Ishikawa (cell line): ENCODE data around the gene RNF121.

Experiments used
- EP300 ChIP-seq: IDR thresholded peaks from 2 replicates; pipeline ENCODE4 v1.6.1; 2012; ENCODE audit warnings: borderline replicate concordance
- MAX ChIP-seq: IDR thresholded peaks from 2 replicates; pipeline ENCODE4 v1.6.1; 2012
- REST ChIP-seq: IDR thresholded peaks from 2 replicates; pipeline ENCODE4 v1.6.1; 2012; ENCODE audit warnings: low read depth, mild to moderate bottlenecking

DNA sequence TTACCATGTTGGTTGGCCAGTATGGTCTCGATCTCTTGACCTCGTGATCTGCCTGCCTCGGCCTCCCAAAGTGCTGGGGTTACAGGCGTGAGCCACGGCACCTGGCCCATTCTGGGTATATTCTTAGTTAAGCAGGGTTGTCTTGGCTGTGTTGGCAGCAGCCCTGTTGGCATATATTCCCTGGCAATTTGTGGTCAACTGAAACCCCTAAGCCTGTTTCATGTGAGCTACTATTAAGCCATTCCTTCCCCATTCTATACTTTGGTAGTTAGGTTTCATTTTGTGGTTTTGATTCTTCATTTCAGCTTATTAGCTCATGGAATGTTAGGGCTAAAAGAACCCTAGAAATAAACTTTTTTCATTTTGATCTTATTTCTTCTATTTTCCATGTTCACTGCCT is 47.7 kb downstream of the RNF121 start:
- TF ChIP-seq REST = no peak
- no peak for TF ChIP-seq EP300
- TF ChIP-seq MAX = no peak
